HepG2 (cell line): Measurements from ENCODE around the gene TLCD1. TPM values are rescaled to one million over a fixed set of nuclear protein-coding genes. Genes with fewer than 3 reads are reported as not detected.

Experiments used
- CCAR2 ChIP-seq: fragments of 200-400 bp; formaldehyde crosslinking; optimal IDR thresholded peaks from 2 replicates; pipeline ENCODE3; 2018; ENCODE audit warnings: low read depth, mild to moderate bottlenecking, low read length, moderate library complexity
- MEF2D ChIP-seq: sonication (generic); formaldehyde crosslinking; IDR thresholded peaks from 2 replicates; pipeline ENCODE4 v1.5.1; 2020; ENCODE audit warnings: mild to moderate bottlenecking, missing genetic modification reagents
- NFKBIZ ChIP-seq: IDR thresholded peaks from 2 replicates; pipeline ENCODE4 v1.6.1; 2018; ENCODE audit warnings: missing genetic modification reagents, missing compliant biosample characterization
- SP140L ChIP-seq: sonication (generic); formaldehyde crosslinking; IDR thresholded peaks from 2 replicates; pipeline ENCODE4 v1.4.0; 2020; ENCODE audit warnings: missing genetic modification reagents, borderline replicate concordance
- ZNF605 ChIP-seq: sonication (generic); formaldehyde crosslinking; IDR thresholded peaks from 2 replicates; pipeline ENCODE4 v1.8.0; 2022; ENCODE audit warnings: mild to moderate bottlenecking, missing genetic modification reagents
- ZSCAN9 ChIP-seq: IDR thresholded peaks from 2 replicates; pipeline ENCODE4 v1.6.1; 2016; ENCODE audit warnings: borderline replicate concordance
- polyA plus RNA-seq, 8 experiments: library from polyadenylated mRNA; depleted of rRNA in 3 of 8; stranded (reverse) in 7 of 8; unstranded in 1 of 8; fragments of >200 nt; fragmentation: Illumina TruSeq in 4 of 8; extraction: Trizol in 4 of 8; gene quantifications; 2 replicates each; pipeline versions ENCODE4 v1.2.1 to v1.2.3, GENCODE V29; 2011 to 2016; ENCODE audit warnings: low read depth in 4 of 8, missing spikeins in 1 of 8, mixed read lengths in 1 of 8; ENCODE audit not compliant: insufficient read depth in 1 of 8
- total RNA-seq, 5 experiments: library from RNA; depleted of rRNA; stranded (reverse); fragments of >200 nt; fragmentation: Illumina TruSeq; extraction: Trizol; gene quantifications; 2 replicates each; pipeline ENCODE4 v1.2.3, GENCODE V29; 2016; ENCODE audit warnings: low read depth in 1 of 5
- TF ChIP-seq, protein P1 (sequence below): sonication (generic); formaldehyde crosslinking; IDR thresholded peaks from 2 replicates; pipeline ENCODE4 v1.4.0; 2020; ENCODE audit warnings: mild to moderate bottlenecking, missing genetic modification reagents
- TF ChIP-seq, protein P2 (sequence below): sonication (generic); formaldehyde crosslinking; IDR thresholded peaks from 2 replicates; pipeline ENCODE4 v1.5.0; 2020; ENCODE audit warnings: mild to moderate bottlenecking, missing genetic modification reagents, borderline replicate concordance
- TF ChIP-seq, protein P3 (sequence below): sonication (generic); formaldehyde crosslinking; IDR thresholded peaks from 2 replicates; pipeline ENCODE4 v1.8.1; 2022; ENCODE audit warnings: low read depth, mild to moderate bottlenecking, missing genetic modification reagents

TLCD1 gene
- total and polyA plus RNA-seq, 2 of the 13 experiments (the other 11 are each of a cell fraction or from before 2014, with no cell fraction given) = 14.9 to 19.6 TPM

DNA sequence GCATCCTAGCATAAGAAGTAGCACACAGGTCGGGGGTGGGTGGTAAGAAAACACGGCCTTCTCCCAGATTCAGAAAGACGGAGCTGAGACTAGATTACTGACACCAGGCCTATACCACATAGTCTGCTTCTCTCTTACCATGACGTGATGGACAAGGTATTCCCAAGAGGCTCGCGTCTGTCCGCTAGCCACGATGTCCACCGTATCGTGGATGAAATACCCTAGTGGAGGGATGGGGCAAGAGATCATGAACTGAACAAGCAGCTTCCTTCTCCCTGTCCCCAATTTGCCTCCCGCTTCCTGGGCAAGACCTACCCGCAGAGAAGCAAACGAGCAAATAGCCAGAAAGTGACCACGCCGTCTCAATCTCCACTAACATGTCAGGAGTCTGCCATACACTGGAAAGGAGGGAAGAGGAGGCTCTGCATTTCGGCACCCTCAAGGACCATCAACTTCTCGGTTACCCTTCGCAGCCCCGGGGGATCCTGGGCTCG, 820 bp downstream of the TLCD1 start (continued):
- TF ChIP-seq, protein P1, sequence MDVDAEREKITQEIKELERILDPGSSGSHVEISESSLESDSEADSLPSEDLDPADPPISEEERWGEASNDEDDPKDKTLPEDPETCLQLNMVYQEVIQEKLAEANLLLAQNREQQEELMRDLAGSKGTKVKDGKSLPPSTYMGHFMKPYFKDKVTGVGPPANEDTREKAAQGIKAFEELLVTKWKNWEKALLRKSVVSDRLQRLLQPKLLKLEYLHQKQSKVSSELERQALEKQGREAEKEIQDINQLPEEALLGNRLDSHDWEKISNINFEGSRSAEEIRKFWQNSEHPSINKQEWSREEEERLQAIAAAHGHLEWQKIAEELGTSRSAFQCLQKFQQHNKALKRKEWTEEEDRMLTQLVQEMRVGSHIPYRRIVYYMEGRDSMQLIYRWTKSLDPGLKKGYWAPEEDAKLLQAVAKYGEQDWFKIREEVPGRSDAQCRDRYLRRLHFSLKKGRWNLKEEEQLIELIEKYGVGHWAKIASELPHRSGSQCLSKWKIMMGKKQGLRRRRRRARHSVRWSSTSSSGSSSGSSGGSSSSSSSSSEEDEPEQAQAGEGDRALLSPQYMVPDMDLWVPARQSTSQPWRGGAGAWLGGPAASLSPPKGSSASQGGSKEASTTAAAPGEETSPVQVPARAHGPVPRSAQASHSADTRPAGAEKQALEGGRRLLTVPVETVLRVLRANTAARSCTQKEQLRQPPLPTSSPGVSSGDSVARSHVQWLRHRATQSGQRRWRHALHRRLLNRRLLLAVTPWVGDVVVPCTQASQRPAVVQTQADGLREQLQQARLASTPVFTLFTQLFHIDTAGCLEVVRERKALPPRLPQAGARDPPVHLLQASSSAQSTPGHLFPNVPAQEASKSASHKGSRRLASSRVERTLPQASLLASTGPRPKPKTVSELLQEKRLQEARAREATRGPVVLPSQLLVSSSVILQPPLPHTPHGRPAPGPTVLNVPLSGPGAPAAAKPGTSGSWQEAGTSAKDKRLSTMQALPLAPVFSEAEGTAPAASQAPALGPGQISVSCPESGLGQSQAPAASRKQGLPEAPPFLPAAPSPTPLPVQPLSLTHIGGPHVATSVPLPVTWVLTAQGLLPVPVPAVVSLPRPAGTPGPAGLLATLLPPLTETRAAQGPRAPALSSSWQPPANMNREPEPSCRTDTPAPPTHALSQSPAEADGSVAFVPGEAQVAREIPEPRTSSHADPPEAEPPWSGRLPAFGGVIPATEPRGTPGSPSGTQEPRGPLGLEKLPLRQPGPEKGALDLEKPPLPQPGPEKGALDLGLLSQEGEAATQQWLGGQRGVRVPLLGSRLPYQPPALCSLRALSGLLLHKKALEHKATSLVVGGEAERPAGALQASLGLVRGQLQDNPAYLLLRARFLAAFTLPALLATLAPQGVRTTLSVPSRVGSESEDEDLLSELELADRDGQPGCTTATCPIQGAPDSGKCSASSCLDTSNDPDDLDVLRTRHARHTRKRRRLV (CRISPR knock-in tag) = peak; percentile 45; the same call in 1 of the 2 replicates
- TF ChIP-seq NFKBIZ (CRISPR knock-in tag) = peak; percentile 19; the same call in 1 of the 2 replicates
- TF ChIP-seq, protein P2, sequence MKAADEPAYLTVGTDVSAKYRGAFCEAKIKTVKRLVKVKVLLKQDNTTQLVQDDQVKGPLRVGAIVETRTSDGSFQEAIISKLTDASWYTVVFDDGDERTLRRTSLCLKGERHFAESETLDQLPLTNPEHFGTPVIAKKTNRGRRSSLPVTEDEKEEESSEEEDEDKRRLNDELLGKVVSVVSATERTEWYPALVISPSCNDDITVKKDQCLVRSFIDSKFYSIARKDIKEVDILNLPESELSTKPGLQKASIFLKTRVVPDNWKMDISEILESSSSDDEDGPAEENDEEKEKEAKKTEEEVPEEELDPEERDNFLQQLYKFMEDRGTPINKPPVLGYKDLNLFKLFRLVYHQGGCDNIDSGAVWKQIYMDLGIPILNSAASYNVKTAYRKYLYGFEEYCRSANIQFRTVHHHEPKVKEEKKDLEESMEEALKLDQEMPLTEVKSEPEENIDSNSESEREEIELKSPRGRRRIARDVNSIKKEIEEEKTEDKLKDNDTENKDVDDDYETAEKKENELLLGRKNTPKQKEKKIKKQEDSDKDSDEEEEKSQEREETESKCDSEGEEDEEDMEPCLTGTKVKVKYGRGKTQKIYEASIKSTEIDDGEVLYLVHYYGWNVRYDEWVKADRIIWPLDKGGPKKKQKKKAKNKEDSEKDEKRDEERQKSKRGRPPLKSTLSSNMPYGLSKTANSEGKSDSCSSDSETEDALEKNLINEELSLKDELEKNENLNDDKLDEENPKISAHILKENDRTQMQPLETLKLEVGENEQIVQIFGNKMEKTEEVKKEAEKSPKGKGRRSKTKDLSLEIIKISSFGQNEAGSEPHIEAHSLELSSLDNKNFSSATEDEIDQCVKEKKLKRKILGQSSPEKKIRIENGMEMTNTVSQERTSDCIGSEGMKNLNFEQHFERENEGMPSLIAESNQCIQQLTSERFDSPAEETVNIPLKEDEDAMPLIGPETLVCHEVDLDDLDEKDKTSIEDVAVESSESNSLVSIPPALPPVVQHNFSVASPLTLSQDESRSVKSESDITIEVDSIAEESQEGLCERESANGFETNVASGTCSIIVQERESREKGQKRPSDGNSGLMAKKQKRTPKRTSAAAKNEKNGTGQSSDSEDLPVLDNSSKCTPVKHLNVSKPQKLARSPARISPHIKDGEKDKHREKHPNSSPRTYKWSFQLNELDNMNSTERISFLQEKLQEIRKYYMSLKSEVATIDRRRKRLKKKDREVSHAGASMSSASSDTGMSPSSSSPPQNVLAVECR (CRISPR knock-in tag) = peak; percentile 27; the same call in 1 of the 2 replicates
- 0 out of 2 replicates have a peak, but pooled peaks have one; percentile 2 for TF ChIP-seq SP140L (CRISPR knock-in tag)
- peak; percentile 54 for TF ChIP-seq CCAR2
- TF ChIP-seq, protein P3, sequence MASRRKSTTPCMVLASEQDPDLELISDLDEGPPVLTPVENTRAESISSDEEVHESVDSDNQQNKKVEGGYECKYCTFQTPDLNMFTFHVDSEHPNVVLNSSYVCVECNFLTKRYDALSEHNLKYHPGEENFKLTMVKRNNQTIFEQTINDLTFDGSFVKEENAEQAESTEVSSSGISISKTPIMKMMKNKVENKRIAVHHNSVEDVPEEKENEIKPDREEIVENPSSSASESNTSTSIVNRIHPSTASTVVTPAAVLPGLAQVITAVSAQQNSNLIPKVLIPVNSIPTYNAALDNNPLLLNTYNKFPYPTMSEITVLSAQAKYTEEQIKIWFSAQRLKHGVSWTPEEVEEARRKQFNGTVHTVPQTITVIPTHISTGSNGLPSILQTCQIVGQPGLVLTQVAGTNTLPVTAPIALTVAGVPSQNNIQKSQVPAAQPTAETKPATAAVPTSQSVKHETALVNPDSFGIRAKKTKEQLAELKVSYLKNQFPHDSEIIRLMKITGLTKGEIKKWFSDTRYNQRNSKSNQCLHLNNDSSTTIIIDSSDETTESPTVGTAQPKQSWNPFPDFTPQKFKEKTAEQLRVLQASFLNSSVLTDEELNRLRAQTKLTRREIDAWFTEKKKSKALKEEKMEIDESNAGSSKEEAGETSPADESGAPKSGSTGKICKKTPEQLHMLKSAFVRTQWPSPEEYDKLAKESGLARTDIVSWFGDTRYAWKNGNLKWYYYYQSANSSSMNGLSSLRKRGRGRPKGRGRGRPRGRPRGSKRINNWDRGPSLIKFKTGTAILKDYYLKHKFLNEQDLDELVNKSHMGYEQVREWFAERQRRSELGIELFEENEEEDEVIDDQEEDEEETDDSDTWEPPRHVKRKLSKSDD = no peak
- TF ChIP-seq MEF2D (CRISPR knock-in tag) = no peak
- TF ChIP-seq ZSCAN9 (CRISPR knock-in tag) = peak; percentile 19; the same call in 1 of the 2 replicates
- TF ChIP-seq ZNF605 (CRISPR knock-in tag) = no peak; the same call in 1 of the 2 replicates
